Measurements from ENCODE around the gene RTN4.

The RTN4 gene

DNA sequence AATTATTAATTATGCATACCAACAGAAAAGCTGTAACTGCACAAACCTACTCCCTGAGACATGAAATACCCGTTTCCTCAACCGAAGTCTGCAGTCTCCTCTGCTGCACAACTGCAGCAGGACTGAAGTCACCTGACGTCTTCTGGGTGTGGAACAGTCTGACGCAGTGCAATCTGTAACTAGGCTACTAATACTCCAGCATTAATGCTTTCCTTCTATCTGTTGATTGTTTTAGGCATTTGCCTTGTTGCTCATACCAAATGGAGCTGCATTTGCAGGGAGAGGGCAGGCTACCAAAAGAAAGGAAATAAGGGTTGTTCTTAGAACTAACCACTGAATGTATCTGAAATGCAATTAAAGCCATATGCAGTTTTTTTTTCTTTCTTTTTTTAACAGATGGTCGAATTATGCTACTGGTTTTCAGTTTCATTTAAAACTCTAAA, 40.1 kb downstream of the RTN4 start:
- peak overlapping the region; percentile 35 for H3K4me3 ChIP-seq (ENCODE audit: low read depth, low read length)
- no peak for DNase-seq (ENCODE audit: low read depth)
- TF ChIP-seq, protein P1, sequence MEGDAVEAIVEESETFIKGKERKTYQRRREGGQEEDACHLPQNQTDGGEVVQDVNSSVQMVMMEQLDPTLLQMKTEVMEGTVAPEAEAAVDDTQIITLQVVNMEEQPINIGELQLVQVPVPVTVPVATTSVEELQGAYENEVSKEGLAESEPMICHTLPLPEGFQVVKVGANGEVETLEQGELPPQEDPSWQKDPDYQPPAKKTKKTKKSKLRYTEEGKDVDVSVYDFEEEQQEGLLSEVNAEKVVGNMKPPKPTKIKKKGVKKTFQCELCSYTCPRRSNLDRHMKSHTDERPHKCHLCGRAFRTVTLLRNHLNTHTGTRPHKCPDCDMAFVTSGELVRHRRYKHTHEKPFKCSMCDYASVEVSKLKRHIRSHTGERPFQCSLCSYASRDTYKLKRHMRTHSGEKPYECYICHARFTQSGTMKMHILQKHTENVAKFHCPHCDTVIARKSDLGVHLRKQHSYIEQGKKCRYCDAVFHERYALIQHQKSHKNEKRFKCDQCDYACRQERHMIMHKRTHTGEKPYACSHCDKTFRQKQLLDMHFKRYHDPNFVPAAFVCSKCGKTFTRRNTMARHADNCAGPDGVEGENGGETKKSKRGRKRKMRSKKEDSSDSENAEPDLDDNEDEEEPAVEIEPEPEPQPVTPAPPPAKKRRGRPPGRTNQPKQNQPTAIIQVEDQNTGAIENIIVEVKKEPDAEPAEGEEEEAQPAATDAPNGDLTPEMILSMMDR (IDR thresholded peaks at IDR 0.05; ENCODE audit: low read depth, low read length, missing control alignments) = no peak

DNA sequence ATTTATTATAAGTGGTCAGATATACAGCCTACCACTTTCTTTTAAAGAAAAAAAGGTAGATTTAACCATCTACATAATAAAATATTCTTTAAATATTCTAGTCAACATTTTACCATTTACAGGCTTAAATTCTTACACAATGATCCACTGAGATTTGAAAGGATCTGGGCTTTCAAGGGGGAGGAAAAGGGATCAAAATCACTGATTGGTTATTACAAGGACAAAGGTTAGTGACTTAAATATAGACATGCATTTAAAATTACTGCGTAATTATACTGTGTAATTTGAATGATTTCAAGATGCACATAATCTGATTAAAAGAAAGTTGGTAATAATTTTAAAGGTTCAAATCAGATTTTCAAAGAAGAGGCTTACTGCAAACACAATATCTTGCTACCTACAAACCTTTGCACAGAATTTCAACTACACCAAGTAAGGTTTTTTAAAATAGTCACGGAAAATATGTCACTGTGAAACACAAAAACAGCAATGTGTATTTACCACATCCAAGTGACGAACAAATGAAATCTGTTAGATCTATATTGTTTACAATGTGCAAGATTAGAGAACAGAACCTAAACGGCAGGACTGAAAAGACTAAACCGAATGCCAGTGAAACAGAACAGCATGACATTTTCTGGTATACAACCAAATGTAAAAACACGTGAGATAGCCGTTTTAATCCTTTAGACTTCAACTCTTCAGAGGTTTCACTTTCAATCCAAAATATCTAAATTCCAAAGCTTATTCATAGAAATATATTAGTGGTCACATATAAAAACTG, 40.8 kb downstream of the RTN4 start:
- DNase-seq (ENCODE audit: low read depth) = no peak
- peak overlapping the region; percentile 35 for H3K4me3 ChIP-seq (ENCODE audit: low read depth, low read length)
- TF ChIP-seq, protein P1 (IDR thresholded peaks at IDR 0.05; ENCODE audit: low read depth, low read length, missing control alignments) = no peak

DNA sequence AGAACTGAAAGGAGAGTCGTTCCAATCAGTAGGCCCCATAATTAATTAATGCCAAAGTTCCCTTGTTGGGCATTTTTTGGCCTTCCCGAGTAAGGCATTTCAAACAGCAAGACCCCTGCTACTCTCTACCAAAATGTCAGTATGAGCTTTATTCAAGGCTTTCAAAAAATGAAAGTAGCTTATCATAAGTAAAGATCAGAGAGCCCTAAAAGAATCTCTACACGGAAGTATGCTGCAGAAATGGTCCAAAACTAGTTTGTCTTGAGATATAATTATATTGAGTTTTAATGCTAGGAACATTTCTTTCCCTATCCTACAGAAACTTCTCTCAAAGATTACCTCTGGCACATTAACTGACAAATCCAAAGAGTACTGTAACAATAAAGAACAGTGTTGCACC, 43.9 kb downstream of the RTN4 start:
- H3K4me3 ChIP-seq (ENCODE audit: low read depth, low read length) = no peak overlapping the region
- DNase-seq (ENCODE audit: low read depth) = no peak
- TF ChIP-seq, protein P1 (IDR thresholded peaks at IDR 0.05; ENCODE audit: low read depth, low read length, missing control alignments) = no peak

DNA sequence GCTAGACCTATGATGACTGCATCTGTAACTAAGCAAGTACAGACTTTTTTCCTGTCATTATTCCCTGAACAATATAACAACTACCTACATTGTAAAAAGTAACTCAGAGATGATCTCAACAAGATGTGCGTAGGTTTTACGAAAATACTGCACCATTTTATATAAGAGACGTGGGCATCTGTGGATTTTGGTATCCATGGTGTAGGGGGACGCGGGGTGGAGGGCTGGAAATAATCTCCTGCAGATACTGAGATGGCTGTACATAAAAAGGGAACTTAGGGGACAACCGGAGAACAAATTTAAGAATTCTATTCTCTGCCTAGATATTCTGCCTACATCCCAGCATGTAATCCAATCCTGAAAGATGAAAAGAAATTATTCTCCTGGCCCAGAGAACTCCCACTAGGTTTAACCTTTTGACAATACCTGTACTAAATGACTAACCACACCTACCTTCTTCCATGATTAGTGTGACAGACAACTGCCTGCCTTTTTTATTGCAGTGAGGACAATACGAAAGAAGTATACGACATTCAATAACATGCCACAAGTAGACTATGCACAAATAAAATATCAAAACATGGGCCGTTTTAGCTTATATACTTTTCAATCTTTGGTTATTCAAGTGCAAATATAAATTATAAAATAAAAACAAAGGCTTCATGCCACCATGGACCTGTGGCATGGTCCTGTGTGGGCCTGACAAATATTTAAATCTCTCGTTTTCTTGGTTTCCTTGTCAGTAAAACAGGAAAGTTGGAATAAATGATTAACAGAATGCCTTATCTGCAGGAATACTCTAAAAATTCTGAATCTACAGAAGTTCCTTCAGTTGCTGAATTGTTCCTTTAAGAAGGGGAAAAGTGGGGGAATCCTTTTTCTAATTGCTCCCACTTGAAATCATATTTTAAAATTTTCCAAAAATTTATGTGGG, 46.3 kb downstream of the RTN4 start:
- TF ChIP-seq, protein P1 (IDR thresholded peaks at IDR 0.05; ENCODE audit: low read depth, low read length, missing control alignments) = no peak
- H3K4me3 ChIP-seq (ENCODE audit: low read depth, low read length) = no peak overlapping the region
- no peak for DNase-seq (ENCODE audit: low read depth)

DNA sequence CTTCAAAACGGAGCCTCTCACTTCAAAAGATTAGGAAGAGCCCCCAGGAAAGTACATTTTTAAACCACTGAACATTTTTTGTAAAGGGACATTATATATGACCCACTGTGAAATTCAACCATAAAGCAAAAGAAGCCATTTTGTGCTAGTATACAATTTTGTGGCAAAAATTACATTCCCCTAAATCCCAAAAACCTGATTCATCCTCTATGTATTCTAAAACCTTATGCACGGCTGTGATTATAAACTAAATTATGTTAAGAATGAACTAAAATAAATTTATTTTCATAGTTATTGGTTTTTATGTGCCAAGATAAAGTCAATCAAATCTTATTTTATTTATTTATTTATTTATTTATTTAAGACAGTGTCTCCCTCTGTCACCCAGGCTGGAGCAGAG, 48.5 kb downstream of the RTN4 start:
- DNase-seq (ENCODE audit: low read depth) = no peak
- no peak overlapping the region for H3K4me3 ChIP-seq (ENCODE audit: low read depth, low read length)
- TF ChIP-seq, protein P1 (IDR thresholded peaks at IDR 0.05; ENCODE audit: low read depth, low read length, missing control alignments) = no peak

DNA sequence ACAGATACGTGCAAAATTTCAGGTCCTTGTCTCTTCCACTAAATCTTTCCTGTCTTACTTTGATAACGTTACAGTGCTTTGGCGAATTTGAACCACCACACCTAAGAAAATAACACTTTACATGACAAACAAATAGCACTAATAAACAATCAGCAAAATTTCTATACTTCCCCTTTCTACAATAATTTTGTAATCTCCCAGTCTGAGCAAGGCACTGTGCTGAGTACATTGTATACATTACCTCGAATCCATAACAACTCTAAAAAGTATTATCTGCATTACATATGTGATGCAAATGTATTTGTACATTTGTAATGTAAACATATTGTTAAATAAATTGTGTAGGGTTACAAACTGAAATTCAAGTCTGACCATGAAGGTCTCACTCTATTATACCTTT, 49.9 kb downstream of the RTN4 start:
- TF ChIP-seq, protein P1 (IDR thresholded peaks at IDR 0.05; ENCODE audit: low read depth, low read length, missing control alignments) = no peak
- no peak for DNase-seq (ENCODE audit: low read depth)

More for the DNA sequence above, 49.9 kb downstream of the RTN4 start:
- H3K4me3 ChIP-seq (ENCODE audit: low read depth, low read length) = no peak overlapping the region

All from GM12864 (cell line).